SH-SY5Y (cell line): ENCODE results near the gene CARD10.

ENCODE experiments used
- GATA2 ChIP-seq: IDR thresholded peaks from 2 replicates; pipeline ENCODE4 v1.6.1; 2011; ENCODE audit warnings: mild to moderate bottlenecking, low read depth, low read length
- GATA3 ChIP-seq: IDR thresholded peaks from 2 replicates; pipeline ENCODE4 v1.6.1; 2011; ENCODE audit warnings: low read depth, mild to moderate bottlenecking, low read length, moderate library complexity

Gene CARD10

DNA sequence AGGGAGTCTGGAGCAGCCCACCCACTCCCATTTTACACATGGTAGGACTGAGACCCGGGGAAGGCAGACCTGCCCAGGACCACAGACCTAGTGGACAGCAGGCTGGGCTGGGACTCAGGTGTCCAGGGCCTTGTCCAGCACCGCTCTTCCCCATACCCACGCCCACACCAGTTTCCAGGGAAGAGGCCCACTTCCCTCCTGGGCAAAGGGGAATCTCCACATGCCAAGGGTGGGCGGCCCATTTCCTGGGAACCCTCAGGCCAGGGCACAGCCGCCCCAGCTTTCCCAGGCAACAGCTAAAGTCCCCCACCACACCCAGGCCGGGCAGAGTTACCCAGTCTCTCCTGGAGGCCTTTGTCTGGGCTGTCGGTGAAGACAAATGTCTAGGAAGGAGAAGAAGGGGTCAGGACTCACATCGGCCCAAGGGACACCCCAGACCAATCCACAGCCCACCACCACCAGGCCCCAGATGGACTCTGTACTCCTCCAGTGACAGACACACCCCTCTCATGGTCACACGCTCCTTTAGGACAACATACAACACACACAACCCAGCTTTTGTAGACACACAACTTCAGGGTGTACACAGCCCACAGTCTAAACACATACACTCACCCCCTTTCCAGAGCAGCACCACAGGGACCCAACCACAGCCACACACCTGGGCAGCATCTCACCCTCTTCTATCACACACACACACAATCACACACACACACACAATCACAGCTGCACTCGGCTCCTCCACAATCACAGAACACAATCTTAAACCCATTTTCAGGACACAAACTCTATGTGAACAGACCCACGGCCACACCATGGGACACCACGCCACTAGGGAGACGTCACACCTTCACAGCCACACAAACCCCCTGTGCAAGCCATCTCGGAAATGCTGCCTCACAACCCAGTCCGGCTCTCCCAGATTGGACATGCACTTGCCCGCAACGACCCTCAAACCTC is 38.5 kb downstream of the CARD10 start:
- no peak for TF ChIP-seq GATA3
- no peak for TF ChIP-seq GATA2

DNA sequence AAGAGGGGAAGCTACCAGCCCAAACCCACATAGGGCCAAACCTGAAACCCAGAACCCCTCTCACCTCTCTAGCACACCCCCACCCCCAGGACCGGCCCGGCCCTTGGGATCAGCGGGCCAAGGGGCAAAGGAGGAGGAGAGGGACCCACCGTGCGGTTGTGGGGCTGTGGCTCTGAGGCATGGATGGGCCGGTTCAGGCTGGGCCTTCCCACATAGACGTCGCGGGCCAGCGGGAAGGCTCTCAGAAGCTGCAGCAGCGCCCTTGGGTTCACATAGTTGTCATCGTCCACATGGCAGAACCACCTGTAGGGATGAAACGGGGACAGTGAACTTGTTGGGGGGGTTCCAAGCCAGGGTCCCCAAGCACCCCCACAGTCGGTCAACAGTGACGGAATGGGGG is 40.0 kb downstream of the CARD10 start:
- no peak for TF ChIP-seq GATA2
- no peak for TF ChIP-seq GATA3

DNA sequence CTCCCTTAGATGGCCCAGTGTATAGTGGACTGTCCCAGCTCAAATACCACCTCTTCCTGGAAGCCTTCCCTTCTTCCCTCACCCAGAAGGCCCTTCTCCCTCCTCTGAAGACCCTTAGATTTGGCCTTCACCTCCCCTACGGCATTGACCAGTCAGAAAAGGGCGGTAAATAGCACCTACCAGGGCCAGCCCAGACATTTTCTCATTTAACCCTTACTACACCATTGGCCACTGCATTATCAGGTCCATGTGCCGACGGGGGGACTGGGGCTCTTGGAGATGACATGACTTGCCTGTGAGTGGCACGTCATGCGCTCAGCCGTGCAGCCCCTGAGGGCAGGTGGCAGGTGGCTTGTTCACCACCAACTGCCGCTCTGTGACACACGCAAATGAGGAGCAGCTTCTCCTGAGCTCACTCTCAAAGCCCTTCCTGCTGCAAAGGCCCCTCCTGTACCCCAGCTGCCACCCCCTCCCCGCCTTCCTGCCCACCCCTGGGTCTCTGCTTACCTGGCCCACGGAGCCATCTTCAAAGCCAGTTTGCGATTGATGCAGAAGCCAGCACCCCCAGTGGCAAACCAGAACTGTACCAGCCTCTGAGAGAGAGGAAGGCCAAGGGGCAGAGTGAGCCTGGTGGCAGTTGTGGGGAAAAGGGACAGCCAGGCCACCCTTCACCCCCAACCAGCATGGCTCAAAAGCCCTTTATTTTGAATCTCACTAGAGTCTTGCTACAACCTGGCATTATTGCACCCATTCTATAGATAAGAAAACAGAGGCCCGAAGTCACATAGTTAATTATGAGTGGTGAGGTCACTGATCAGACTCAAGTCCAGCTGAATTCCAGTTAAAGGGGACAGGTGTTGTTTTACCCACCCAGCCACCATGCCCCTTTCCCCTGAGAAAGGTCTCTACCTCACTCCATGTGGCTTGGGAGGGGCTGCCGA is 42.6 kb downstream of the CARD10 start:
- no peak for TF ChIP-seq GATA2
- TF ChIP-seq GATA3 = no peak

DNA sequence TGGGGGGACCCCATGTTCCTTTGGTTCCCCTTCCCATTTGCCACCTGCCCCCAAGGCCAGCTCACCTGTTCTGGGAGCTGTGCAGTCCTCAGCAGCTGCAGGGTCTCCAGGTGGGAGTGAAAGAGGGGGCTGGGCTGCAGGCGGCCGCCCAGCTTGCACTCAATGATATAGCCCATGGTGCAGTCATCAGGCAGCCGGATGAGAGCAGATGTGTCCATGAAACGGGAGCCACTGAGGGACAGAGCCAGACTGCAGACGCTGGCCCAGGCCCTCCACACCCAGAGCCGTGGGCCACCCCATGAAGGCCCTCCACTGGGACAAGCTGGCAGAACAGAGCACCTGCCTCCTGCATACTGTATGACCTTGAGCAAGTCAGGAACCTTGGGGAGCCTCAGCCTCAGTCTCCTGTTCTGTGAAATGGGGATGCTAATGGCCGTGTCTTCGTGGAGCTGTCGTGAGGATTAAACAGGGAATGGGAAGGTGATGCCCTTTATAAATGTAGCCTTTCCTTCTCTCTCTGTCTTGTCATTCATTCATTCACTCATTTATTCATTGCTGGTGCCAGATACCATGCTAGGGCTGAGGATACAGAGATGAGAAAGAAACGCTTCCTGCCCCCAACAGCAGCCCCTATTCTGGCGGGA is 44.6 kb downstream of the CARD10 start:
- TF ChIP-seq GATA2 = no peak
- no peak for TF ChIP-seq GATA3

DNA sequence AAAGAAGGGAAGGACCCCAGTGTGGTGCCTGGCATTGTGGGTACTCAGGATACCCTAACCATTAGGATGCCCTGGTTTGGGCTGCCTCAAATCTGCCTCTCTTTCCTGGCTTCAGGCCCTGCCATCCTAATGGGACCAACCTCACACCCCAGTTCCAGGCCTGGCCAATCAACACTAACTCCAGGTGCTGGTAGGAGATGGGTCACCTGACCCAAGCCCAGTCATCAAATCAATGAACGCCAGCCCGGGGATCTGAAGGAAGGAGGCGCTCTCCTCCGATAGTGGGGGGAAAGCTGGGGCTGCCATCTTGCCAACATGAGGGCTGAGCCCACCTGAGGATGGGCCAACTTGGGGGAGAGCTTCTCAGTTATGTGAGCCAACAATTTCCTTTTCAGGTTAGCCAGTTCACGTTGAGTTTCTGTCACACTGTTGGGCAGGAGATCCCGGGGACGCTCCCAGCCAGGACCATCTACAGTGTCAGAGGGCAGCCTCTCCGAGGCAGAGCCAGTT is 45.7 kb downstream of the CARD10 start:
- TF ChIP-seq GATA3 (no peak), GATA2 (no peak)

DNA sequence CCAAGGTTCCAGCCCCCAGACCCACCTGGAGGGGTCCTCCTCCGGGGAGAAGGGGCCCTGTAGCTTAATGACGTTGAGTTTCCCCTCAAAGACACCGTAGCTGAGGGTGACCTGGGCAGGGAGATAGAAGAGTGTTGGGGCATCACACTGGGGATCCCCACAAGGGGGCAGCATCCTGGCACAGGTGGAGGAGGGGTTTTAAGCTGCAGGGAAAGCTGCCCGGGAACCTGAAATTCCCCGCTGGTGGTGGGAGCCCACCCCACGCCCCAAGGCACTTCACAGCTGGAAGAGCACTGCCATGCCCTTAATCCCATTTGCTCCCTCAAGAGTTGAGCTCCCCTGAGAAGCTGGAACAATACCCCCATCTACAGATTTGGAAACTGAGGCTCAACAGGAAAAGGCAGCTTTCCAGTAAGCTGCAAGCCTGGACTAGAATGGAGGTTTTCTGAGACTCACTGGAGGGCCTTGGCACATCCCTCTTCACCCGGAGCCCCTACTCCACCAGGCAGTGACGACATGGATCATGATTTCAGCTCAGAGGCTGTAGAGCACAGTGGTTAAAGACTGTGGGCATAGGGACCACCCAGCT is 46.7 kb downstream of the CARD10 start:
- no peak for TF ChIP-seq GATA2
- TF ChIP-seq GATA3 = no peak

DNA sequence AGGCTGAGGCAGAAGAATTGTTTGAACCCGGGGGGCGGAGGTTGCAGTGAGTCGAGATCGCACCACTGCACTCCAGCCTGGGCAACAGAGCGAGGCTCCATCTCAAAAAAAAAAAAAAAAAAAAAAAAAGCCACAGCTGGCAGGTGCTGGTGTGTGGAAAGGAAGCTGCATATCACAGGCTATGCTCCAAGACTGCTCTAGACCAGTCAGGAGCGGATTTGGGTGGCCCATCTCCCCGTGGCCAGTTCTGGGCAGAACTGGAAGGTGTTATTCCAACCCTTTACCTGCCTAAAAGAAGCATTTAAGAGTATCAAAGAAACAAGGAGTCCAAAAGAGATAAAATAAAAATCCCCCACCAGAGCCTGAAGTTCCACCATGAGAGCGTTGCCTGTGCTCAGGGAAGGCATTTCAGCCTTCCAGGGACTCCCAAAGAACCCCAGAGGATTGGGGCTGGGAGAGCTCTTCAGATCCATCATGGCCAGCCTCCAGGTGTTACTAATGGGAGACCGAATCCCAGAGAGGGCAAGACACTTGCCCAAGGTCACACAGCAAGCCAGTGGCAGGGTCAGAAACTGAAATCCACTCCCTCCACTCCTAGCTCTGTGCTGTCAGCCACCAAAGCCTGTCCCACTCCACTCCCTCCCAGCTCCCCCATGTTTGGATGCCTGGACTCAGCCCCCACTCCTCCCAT is 47.3 kb downstream of the CARD10 start:
- TF ChIP-seq GATA3 = no peak
- no peak for TF ChIP-seq GATA2

DNA sequence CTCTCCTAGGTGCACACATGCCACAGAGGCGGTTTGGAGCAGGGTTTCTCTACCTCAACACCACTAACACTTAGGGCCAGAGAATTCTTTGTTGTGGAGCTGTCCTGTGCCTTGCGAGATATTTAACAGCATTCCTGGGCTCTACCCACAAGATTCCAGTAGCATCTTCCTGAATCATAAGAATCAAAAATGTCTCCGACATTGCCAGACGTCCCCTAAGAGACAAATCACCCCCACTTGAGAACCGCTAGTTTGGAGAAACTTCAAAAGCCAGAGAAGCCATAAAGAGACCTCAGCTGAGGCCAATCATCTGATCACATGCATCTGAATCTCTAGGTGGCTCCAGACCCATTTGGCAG is 49.1 kb downstream of the CARD10 start:
- TF ChIP-seq GATA3 (no peak), GATA2 (no peak)

DNA sequence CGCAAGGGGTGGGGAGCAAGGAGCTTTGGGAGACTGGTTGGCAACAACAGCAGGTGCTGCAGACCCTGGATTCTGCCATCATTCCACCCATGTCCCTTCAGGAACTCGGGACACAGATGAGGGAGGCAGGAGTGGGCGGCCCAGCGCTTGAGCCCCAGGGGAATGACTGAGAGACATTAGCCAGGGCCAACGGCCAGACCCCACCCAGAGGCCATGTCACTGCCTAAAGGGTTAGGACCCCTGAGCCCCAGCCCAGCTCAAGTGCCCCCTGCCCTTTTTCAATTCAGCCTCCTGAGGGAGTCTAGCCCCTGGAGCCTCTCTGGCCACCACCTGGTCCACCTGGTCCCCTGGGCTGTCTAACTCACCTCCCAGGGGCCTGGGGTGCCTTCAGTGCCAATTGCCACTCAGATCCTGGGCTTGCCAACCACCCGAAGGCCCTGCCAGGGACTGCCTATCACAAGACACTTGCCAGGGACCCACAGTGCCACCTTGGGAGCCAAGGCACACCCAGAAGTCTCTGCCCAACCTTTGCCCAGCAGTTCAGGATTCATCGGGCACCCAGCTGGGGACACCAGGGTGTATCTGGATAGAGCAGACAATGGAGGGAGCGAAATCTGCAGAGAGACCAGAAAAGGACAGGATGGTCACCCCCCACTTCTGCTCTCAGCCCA is 49.7 kb downstream of the CARD10 start:
- TF ChIP-seq GATA2 (no peak), GATA3 (no peak)

DNA sequence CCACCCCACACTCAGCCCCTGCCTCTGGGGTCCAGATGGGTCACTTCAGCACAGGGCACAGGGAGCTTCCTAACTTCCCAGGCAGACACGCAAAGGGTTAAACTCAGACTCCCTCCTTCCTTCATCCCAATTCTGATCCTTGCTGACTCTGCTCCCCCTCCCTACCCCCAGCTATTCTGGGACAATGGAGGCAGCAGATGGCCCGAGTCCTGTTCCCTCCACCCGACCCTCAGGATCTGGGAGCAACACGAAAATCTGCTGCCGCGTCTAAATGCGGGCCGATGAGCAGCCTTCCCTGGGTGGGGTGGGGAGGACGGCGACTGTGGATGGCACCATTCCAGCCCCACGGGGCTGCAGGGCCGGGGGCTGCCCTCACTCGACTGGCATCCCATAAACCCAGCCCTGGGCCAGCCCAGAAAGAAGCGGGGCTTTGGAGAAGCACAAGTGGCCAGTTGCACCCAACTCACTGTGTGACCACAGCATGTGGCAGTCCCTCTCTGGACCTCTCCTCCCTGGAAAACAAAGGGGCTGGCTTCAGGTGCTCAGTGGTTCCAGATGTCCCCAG is 51.7 kb downstream of the CARD10 start:
- TF ChIP-seq GATA2 (no peak), GATA3 (no peak)

DNA sequence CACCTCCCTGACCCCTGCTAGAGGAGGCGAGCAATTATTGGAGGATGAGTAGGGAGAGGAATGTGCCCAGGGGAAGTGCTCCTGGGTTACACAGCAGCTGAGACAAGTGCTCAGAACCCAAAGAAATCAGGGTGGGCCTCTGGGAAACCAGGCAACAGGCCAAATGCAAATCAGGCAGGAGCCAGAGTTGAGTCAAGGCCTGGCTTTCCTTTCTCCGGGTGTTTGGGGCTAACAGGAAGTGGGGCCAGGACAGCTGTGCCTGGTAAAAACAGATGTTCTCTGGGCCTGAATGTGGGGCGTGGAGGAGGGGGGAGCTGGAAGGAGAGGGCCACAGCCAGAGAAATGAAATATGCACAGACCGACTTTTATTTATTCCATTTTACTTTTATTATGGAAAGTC is 55.0 kb downstream of the CARD10 start:
- TF ChIP-seq GATA3 (no peak), GATA2 (no peak)

DNA sequence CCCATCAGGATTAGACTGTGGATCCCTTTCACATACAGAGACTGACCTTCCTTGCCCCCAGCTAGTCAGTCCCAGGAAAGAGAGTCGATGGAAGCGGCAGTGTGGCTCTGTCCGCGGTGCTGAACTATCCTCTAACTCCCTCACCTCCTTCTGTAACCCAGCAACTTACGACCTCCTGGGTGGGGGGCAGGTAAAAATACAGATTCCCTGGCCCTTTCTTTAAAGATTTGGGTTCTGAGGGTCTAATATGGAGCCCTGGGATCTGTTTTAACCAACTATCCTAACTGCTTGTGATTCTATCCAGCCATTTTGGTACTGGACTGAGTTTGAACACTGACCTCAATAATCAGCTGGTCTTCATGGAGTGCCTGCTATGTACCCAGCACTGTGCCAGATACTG is 56.2 kb downstream of the CARD10 start:
- no peak for TF ChIP-seq GATA2
- TF ChIP-seq GATA3 = no peak

DNA sequence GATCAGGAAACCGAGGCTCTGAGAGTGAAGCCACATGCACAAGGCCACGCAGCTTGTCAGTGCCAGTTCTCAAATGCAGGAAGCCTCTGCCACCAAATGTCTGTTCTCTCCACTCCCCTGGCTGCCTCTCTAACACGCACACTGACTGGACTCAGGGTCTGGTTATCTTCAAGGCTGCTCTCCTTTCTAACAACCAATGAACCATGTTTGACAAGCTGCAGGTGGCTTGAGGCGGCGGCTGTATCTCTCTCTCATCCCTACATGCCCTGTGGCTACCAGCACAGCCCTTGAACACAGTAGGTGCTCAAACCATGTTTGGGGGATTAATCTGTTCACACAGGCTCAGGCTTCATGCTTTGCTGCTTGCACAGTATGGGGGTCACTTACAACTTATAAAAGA is 56.8 kb downstream of the CARD10 start:
- no peak for TF ChIP-seq GATA3
- TF ChIP-seq GATA2 = peak; percentile 37; the same call in 1 of the 2 replicates
